ENCODE measurements around the gene SRA1.
A peak's percentile ranks its signal among the peaks of the same experiment; 100 is the strongest.

SRA1 gene

GRCh38 chr5:140550147-140551079 lies 6.9 kb downstream of the SRA1 start:
- no peak for DNase-seq (ENCODE audit: low spot score)

GRCh38 chr5:140549237-140550144 lies 7.8 kb downstream of the SRA1 start:
- peak; percentile 67 for DNase-seq (ENCODE audit: low spot score)

- no peak for DNase-seq (ENCODE audit: low spot score)
Measured at GRCh38 chr5:140548791-140549190, 8.5 kb downstream of the SRA1 start.

GRCh38 chr5:140548300-140548688 lies 9.0 kb downstream of the SRA1 start:
- no peak for DNase-seq (ENCODE audit: low spot score)

- peak; percentile 98 for DNase-seq (ENCODE audit: low spot score)
Measured at GRCh38 chr5:140547508-140548299, 9.6 kb downstream of the SRA1 start, which contains the start of gene EIF4EBP3. EIF4EBP3 (plus strand) TSS chr5:140547662; CDS start chr5:140547738, 76 bp downstream.

- no peak for DNase-seq (ENCODE audit: low spot score)
Measured at GRCh38 chr5:140546851-140547507, 10.3 kb downstream of the SRA1 start.

- no peak for DNase-seq (ENCODE audit: low spot score)
Measured at GRCh38 chr5:140545606-140546005, 11.7 kb downstream of the SRA1 start.

- DNase-seq (ENCODE audit: low spot score): no peak
Measured at GRCh38 chr5:140544986-140545385, 12.3 kb downstream of the SRA1 start.

- no peak for DNase-seq (ENCODE audit: low spot score)
Measured at GRCh38 chr5:140542972-140543371, 14.3 kb downstream of the SRA1 start.

- no peak for DNase-seq (ENCODE audit: low spot score)
Measured at GRCh38 chr5:140540227-140540626, 17.0 kb downstream of the SRA1 start.

GRCh38 chr5:140524003-140524402 lies 33.3 kb downstream of the SRA1 start:
- no peak for DNase-seq (ENCODE audit: low spot score)

- DNase-seq (ENCODE audit: low spot score): no peak
Measured at GRCh38 chr5:140513124-140513523, 44.1 kb downstream of the SRA1 start.

GRCh38 chr5:140509898-140510297 lies 47.4 kb downstream of the SRA1 start:
- DNase-seq (ENCODE audit: low spot score): no peak

GRCh38 chr5:140502834-140503233 lies 54.4 kb downstream of the SRA1 start:
- no peak for DNase-seq (ENCODE audit: low spot score)
